GM19193 (cell line): ENCODE data around the gene ASS1.

Experiments
- POLR2A ChIP-seq: IDR thresholded peaks from 4 replicates; pipeline ENCODE4 v1.6.1; 2011; ENCODE audit not compliant: insufficient read depth, insufficient read length; ENCODE audit errors: extremely low read depth

Gene ASS1

GRCh38 chr9:130426883-130427282, 17.9 kb upstream of the ASS1 start:
- no peak for TF ChIP-seq POLR2A

- TF ChIP-seq POLR2A = no peak
These were observed 17.4 kb upstream of the ASS1 start for GRCh38 chr9:130427326-130427725.

DNA sequence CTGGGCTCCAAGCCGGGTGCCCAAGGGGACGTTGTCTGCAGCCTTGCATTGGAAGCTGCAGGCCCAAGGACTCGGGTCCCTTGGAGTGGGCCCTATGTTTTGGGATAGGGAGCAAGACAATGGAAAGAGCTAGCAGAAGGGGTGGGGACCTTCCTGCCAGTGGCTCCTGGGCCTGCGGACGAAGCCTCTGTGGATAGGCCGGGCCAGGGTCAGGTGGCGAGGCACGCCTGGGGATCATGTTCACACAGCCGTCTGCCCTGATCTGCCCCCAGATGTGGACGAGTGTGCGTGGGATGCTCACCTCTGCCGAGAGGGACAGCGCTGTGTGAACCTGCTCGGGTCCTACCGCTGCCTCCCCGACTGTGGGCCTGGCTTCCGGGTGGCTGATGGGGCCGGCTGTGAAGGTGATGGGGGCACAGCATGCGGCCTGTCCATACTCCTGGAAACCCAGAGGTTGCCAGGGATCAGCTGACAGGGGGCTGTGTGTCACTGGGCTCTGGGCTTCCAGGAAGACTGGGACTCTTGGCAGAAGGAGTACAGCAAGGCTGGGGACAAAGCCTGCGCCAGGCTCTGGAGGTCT, 16.6 kb upstream of the ASS1 start:
- TF ChIP-seq POLR2A = no peak

- TF ChIP-seq POLR2A = no peak
These were observed 15.4 kb upstream of the ASS1 start for GRCh38 chr9:130429381-130429780.

DNA sequence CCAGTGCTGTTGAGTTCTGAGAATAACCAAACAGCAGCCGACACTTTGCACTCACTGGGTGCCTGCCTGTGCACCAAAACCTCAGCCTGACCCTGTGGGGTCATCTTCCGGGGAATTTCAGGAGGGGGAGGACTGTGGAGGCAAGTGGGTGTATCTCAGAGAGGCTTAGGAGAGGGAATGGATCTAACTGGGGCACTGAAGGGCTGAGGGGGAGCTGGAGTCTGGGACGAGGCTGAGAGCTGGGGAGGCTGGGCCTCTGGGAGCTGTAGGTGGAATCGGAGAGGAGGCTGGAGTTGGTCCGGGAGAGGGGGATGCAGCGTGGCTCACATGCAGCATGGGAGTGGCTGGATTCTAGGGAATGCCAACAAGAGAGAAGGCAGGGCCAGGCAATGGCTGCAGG, 14.9 kb upstream of the ASS1 start:
- no peak for TF ChIP-seq POLR2A

DNA sequence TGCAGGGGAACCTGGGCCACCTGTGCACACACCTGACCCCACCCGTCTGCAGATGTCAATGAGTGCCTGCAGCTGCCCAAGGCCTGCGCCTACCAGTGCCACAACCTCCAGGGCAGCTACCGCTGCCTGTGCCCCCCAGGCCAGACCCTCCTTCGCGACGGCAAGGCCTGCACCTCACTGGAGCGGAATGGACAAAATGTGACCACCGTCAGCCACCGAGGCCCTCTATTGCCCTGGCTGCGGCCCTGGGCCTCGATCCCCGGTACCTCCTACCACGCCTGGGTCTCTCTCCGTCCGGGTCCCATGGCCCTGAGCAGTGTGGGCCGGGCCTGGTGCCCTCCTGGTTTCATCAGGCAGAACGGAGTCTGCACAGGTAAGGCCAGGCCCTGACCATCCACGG, 14.5 kb upstream of the ASS1 start:
- TF ChIP-seq POLR2A = no peak

GRCh38 chr9:130430734-130431535, 13.8 kb upstream of the ASS1 start:
- TF ChIP-seq POLR2A = no peak

DNA sequence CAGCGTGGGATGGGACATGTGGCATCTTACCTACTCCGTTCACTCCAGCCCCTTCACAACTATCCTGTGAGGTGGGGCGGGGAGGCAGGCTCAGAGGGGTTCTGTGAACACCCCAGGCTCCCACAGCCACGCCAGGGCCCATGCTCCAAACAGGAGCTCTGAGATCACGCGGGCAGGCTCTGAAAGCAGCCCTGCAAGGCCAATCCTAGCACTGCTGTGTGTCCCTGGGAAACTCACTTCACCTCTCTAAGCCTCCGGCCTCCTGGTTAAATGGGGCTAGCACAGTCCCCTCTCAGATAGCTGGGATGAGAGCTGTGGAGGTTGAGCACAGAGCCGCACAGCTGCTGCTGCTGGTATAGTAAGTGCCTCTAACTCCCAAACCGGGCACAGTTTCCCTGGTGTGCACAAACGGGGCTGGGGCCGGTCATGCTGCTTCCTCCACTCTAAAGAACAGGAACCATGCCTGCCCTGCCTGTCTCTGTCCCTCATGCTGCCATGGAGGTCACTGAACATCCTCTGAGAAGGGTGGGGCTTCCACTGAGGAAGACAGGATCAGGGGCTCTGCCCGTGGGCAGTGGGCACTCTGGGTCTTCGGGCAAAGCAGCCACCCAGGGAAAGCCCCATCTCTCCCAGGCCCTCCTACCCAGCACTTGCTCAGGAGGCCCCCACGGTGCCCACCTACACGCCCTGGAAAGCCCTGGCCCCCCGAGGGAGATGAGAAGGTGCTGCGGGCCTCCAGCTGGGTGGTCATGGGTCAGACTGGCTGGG, 13.0 kb upstream of the ASS1 start:
- TF ChIP-seq POLR2A = no peak

- no peak for TF ChIP-seq POLR2A
These were observed 12.4 kb upstream of the ASS1 start for GRCh38 chr9:130432362-130432761.

- no peak for TF ChIP-seq POLR2A
These were observed 12.0 kb upstream of the ASS1 start for GRCh38 chr9:130432796-130433167.

GRCh38 chr9:130433168-130433946, 11.4 kb upstream of the ASS1 start:
- TF ChIP-seq POLR2A = no peak

- no peak for TF ChIP-seq POLR2A
These were observed 10.9 kb upstream of the ASS1 start for GRCh38 chr9:130433947-130434262.

DNA sequence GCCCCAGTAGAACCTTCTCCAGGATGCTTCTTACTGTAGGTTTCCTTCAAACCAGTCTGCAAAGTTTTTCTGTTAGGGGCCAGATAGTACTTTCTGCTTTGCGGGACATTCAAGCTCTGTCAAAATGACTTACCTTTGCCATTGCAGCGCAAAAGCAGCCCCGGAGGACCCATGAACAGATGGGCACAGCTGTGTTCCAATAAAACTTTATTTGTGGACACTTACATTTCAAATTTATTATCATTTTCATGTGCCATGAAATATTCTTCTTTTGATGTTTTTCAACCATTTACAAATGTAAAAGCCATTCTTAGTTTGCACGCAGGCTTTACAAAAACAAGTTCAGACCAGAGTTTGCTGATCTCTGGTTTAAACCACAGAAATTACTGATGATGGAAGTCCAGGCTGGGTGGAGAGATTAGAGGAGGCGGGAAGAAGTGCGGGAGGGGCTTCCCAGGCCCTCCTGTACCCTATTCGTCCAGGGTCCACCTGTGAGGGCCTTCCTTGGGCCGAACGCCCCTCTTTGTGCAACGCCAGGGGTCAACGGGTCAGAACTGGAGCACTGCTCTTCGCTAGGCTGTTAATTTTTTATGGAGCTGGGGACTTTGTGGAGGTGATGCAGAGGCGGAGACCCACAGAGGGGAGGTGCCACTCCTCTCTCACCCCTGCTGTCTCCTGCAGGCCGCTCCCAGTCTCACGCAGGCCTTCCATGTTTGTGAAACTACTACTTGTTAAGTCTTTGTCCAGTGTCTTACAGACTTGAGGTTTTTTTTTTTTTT, 7.6 kb upstream of the ASS1 start:
- no peak for TF ChIP-seq POLR2A

DNA sequence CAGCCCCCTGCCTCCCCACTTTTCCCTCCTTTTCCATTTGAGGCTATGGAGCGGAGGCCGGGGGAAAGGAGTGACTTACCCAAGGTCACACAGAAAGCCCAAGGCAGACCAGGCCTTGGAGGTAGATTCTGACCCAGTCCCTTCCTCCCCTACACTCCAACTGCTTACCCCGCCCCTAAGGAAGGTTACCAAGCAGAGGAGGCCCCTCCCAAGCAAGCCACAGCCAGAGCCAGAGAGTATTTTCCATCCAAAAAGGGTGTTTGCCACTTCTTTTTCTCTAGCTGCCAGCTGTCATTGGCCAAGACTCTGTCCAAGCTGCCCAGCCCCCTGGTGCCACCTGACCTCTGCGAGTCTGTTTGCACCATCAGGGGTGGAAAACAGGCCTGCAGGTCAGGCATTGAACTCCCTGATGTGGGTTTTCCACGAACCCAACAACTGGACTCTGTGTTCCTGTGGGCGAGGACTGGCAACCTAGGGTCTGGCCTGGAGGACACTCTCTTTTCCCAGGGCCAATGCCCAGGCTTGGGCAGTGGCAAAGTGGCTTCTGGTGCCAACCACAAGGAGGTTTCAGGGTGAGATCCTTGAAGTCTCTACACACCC, 6.3 kb upstream of the ASS1 start:
- TF ChIP-seq POLR2A = no peak
